SK-N-MC (cell line): ENCODE measurements around the gene MAGI1.

Experiments
- DNase-seq: peaks from one replicate; pipeline ENCODE4 v3.0.0-alpha.2; 2011; ENCODE audit warnings: low read depth, low spot score
- H3K27ac ChIP-seq: fragments of 200-600 bp; sonication (generic); 2 replicates; pipeline ENCODE4 v1.5.1; 2016; ENCODE audit warnings: mixed run types
- H3K36me3 ChIP-seq: fragments of 200-600 bp; sonication (generic); 2 replicates; pipeline ENCODE4 v1.6.1; 2017; ENCODE audit warnings: antibody characterized with exemption, low read length, mixed read lengths; ENCODE audit not compliant: insufficient read depth
- H3K4me3 ChIP-seq: fragments of 200-600 bp; sonication (generic); 2 replicates; pipeline ENCODE4 v1.5.1; 2016
- H3K9ac ChIP-seq: fragments of 200-600 bp; sonication (generic); 2 replicates; pipeline ENCODE4 v1.8.0; 2017; ENCODE audit warnings: mixed run types, mixed read lengths; ENCODE audit not compliant: insufficient read length
- H3K9me3 ChIP-seq: fragments of 200-600 bp; sonication (generic); 2 replicates; pipeline ENCODE4 v1.6.1; 2017; ENCODE audit warnings: low read depth, mild to moderate bottlenecking, antibody characterized with exemption, low read length, moderate library complexity, mixed read lengths
- EZH2 ChIP-seq: fragments of 200-600 bp; sonication (generic); IDR thresholded peaks from one replicate; pipeline ENCODE4 v1.6.1; 2017; ENCODE audit warnings: antibody characterized with exemption
- FOXP2 ChIP-seq: optimal IDR thresholded peaks from 2 replicates; pipeline ENCODE3; 2011; ENCODE audit warnings: mild to moderate bottlenecking, moderate library complexity; ENCODE audit not compliant: insufficient read depth; ENCODE audit errors: extremely low read length, control extremely low read depth
- POLR2AphosphoS5 ChIP-seq: IDR thresholded peaks from 2 replicates; pipeline ENCODE4 v1.6.1; 2012; ENCODE audit warnings: mild to moderate bottlenecking, low read depth, low read length, borderline replicate concordance

MAGI1 gene

GRCh38 chr3:65479990-65480389, 558.7 kb downstream of the MAGI1 start:
- Histone ChIP-seq H3K4me3 (no peak overlapping the region), H3K27ac (no peak overlapping the region), H3K36me3 (no peaks in the 10 kb centered on the region), H3K9me3 (no peaks in the 10 kb centered on the region), H3K9ac (no peak overlapping the region)
- no peak for TF ChIP-seq EZH2
- no peak for TF ChIP-seq FOXP2
- no peak for TF ChIP-seq POLR2AphosphoS5
- DNase-seq, result no peak

GRCh38 chr3:65478551-65479500, 559.9 kb downstream of the MAGI1 start:
- DNase-seq, result no peak
- Histone ChIP-seq H3K9ac (no peak overlapping the region), H3K27ac (no peak overlapping the region), H3K4me3 (no peak overlapping the region), H3K36me3 (no peaks in the 10 kb centered on the region), H3K9me3 (no peaks in the 10 kb centered on the region)
- TF ChIP-seq FOXP2, result no peak
- no peak for TF ChIP-seq EZH2
- no peak for TF ChIP-seq POLR2AphosphoS5

GRCh38 chr3:65473736-65474135, 565.0 kb downstream of the MAGI1 start:
- no peak for DNase-seq
- Histone ChIP-seq H3K9me3 (no peaks in the 10 kb centered on the region), H3K4me3 (no peak overlapping the region), H3K27ac (no peak overlapping the region), H3K9ac (no peak overlapping the region), H3K36me3 (no peaks in the 10 kb centered on the region)
- no peak for TF ChIP-seq FOXP2
- no peak for TF ChIP-seq POLR2AphosphoS5
- TF ChIP-seq EZH2, result no peak

- no peak for TF ChIP-seq FOXP2
- no peak for TF ChIP-seq POLR2AphosphoS5
- no peak for TF ChIP-seq EZH2
- no peak overlapping the region for H3K9ac ChIP-seq
- H3K36me3 ChIP-seq, result no peaks in the 10 kb centered on the region
- H3K27ac ChIP-seq, result no peak overlapping the region
- H3K9me3 ChIP-seq, result no peaks in the 10 kb centered on the region
- H3K4me3 ChIP-seq, result no peak overlapping the region
- DNase-seq, result no peak
Observed at GRCh38 chr3:65472501-65472900, 566.2 kb downstream of the MAGI1 start.

- no peak overlapping the region for H3K9ac ChIP-seq
- H3K36me3 ChIP-seq, result no peaks in the 10 kb centered on the region
- H3K27ac ChIP-seq, result no peak overlapping the region
- TF ChIP-seq FOXP2 (no peak), POLR2AphosphoS5 (no peak), EZH2 (no peak)
- no peaks in the 10 kb centered on the region for H3K9me3 ChIP-seq
- DNase-seq, result no peak
- H3K4me3 ChIP-seq, result no peak overlapping the region
Observed at GRCh38 chr3:65466300-65466988, 572.3 kb downstream of the MAGI1 start.

GRCh38 chr3:65449841-65450428, 588.8 kb downstream of the MAGI1 start:
- TF ChIP-seq FOXP2 (no peak), EZH2 (no peak), POLR2AphosphoS5 (no peak)
- H3K4me3 ChIP-seq, result no peak overlapping the region
- no peaks in the 10 kb centered on the region for H3K9me3 ChIP-seq
- DNase-seq, result no peak
- no peaks in the 10 kb centered on the region for H3K36me3 ChIP-seq
- H3K9ac ChIP-seq, result no peak overlapping the region
- H3K27ac ChIP-seq, result no peak overlapping the region

GRCh38 chr3:65448120-65448519, 590.6 kb downstream of the MAGI1 start:
- Histone ChIP-seq H3K9me3 (no peaks in the 10 kb centered on the region), H3K4me3 (no peak overlapping the region), H3K9ac (no peak overlapping the region), H3K27ac (no peak overlapping the region), H3K36me3 (no peaks in the 10 kb centered on the region)
- TF ChIP-seq FOXP2 (no peak), EZH2 (no peak), POLR2AphosphoS5 (no peak)
- no peak for DNase-seq

GRCh38 chr3:65445573-65446169, 593.0 kb downstream of the MAGI1 start:
- Histone ChIP-seq H3K9me3 (no peaks in the 10 kb centered on the region), H3K27ac (no peak overlapping the region), H3K9ac (no peak overlapping the region), H3K36me3 (no peaks in the 10 kb centered on the region), H3K4me3 (no peak overlapping the region)
- TF ChIP-seq EZH2, result no peak
- no peak for TF ChIP-seq POLR2AphosphoS5
- no peak for TF ChIP-seq FOXP2
- DNase-seq, result no peak
